HK-2 (cell line): ENCODE measurements around the gene ABCD3.
"Not testable (repeated sequence)": the region's sequence is repeated elsewhere in the genome, so short reads cannot be mapped to it uniquely, and the experiment has no call there.

ENCODE experiments used
- DNase-seq: peaks from one replicate; pipeline ENCODE4 v3.0.0-alpha.2; 2018; ENCODE audit not compliant: unreplicated experiment

ABCD3 gene

DNA sequence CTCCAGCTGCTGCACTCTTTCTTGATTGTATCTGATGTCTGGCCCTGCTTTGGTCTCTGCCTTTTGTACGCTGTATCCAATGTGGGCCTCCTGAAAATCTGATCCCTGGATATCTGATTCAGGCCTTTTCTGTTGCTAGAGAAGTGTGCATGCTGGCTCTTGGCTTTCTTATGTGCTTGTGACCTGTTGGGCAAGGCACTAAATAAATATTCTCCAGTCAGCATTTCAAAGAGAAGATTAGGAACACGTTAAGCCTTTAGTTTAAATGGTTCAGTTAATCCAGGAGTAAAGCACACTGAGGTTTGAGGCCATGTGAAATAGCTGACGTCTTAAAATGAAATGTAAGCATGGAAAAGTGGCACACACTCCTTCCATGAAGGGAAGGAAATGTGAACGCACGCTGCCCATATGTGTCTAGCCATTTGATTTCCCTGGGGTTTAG is 132.6 kb downstream of the ABCD3 start:
- DNase-seq: no peak

GRCh38 chr1:94551449-94551848 is 133.3 kb downstream of the ABCD3 start:
- no peak for DNase-seq

GRCh38 chr1:94552071-94552586 is 133.9 kb downstream of the ABCD3 start:
- no peak for DNase-seq

GRCh38 chr1:94553323-94553730 is 135.1 kb downstream of the ABCD3 start:
- DNase-seq: no peak

- DNase-seq: no peak
These were observed 135.7 kb downstream of the ABCD3 start for GRCh38 chr1:94553931-94554330.

DNA sequence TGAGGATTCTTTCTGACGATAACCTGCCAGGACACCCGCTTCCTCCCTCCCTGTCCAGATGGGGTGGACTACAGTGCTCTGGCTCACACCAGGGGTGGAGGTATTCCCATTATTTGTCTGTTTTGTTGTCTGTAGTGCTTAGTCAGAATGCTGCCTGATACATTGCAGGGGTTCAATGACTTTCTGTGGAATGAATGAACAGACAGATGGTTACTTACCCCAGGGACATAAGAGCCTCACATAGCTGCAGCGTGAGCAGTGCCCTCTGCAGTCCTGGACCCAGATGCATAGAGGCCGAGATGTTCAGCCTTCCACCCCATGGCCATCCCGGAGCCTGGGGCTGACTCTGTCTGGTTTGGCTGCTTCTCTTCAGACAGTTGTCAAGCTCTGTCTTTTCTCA is 136.4 kb downstream of the ABCD3 start:
- DNase-seq: no peak

DNA sequence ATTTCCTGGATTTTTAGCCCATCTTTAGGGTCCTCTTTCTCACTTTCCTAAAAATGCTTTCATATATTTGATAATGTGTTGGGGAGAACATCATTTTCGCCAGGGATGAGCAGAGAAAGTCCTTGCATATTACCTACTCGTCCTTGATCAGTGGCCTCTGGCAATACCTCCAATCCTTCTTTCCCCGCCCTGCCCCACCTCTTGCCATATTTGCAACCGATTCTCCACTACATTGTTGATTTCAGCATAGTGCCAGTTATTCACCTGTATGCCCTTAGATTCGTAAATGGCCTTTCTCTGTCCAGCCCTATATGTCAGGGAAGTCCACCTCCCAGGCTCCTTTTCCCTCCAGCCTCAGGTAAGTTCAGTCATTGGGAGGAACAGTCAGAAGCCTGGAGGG is 136.9 kb downstream of the ABCD3 start:
- DNase-seq: no peak

GRCh38 chr1:94559921-94560320 is 141.7 kb downstream of the ABCD3 start:
- no peak for DNase-seq

DNA sequence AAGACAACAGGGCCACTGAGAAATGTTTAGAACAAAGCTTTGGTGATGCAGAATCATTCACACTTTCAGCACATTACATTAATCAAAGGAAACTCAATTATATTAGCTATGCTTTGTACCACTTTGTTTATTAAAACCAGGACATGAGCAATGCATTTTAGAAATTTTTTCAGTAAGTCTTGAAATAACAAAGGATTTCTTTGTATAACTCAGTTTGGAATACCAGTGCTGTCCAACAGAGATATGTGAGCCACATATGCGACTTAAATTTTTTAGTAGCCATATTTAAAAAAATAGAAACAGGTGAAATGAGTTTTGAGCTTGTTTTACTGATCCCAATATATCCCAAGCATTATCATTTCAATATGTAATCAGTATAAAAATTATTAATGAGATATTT is 142.1 kb downstream of the ABCD3 start:
- DNase-seq: no peak

DNA sequence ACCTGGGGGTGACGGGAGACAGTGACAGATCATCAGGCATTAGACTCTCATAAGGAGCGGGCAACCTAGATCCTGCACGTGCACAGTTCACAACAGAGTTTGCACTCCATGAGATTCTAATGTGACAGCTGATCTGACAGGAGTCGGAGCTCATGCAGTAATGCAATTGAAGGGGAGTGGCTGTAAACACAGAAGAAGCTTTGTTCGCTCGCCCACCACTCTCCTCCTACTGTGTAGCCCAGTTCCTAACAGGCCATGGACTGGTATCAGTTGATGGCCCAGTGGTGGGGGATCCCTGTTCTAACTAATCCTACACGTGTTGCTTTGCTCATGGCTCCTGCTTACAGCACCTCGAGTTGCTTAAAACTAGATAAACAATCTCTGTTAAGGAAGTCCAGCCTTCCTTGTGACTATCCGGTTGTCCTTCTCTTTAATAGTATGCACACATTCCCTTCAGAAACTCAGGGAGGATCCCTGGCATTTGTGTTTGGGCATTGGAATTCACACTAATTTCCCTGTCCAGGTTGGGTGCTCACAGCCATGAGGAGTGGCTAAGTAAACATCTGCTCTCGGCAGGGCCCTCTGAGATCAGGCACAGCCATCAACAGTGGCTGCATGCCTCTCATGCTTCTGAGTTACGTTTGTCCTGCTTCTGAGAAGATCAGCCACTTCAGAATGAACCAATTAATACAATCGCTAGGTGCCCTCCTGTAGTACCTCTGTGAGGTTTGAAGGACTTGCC is 144.5 kb downstream of the ABCD3 start:
- DNase-seq: no peak

- DNase-seq: no peak
These were observed 147.7 kb downstream of the ABCD3 start for GRCh38 chr1:94565901-94566300.

- not testable (repeated sequence) for DNase-seq
These were observed 148.2 kb downstream of the ABCD3 start for GRCh38 chr1:94566436-94566835.

GRCh38 chr1:94567975-94568607 is 149.9 kb downstream of the ABCD3 start:
- DNase-seq: not testable (repeated sequence)
